IMR-90 (cell line): ENCODE data around the gene ETFA. TPM values are rescaled to one million over a fixed set of nuclear protein-coding genes. Genes with fewer than 3 reads are reported as not detected.

Experiments
- ATAC-seq: fragments of 200-7000 bp; cut with Tn5 transposase; 2 replicates; pipeline ENCODE4 v1.9.1; 2020; ENCODE audit warnings: low read depth, mild to moderate bottlenecking, moderate library complexity
- BruUV-seq: library from RNA; stranded (reverse); fragments of 400-500 nt; replicated peaks from 2 replicates; lab custom pipeline; 2021; lab: Mats Ljungman, UMichigan
- CTCF ChIA-PET: fragments of 300-600 bp; formaldehyde crosslinking; extraction: SDS; loops from one replicate; lab custom pipeline; 2021; ENCODE audit warnings: antibody characterized with exemption; lab: Yijun Ruan, JAX
- POLR2A ChIA-PET: fragments of 300-600 bp; sonication (Branson Sonifier 250); formaldehyde crosslinking; loops from one replicate; lab custom pipeline; 2022; ENCODE audit warnings: antibody characterized with exemption; ENCODE audit not compliant: unreplicated experiment; lab: Charles Lee
- DNase-seq: peaks from one replicate; pipeline ENCODE4 v3.0.0; 2013
- H2AFZ ChIP-seq: replicated peaks from 2 replicates; pipeline ENCODE3; 2013; ENCODE audit warnings: low read length, mild to moderate bottlenecking; ENCODE audit not compliant: poor library complexity
- H2AK5ac ChIP-seq: 2 replicates; pipeline ENCODE4 v1.6.1; 2013; ENCODE audit warnings: low read depth, low read length, inconsistent platforms
- H2AK9ac ChIP-seq: replicated peaks from 2 replicates; pipeline ENCODE3; 2013; ENCODE audit warnings: mild to moderate bottlenecking, low read depth, low read length, moderate library complexity; ENCODE audit not compliant: poor library complexity
- H2BK120ac ChIP-seq: 2 replicates; pipeline ENCODE4 v1.6.1; 2013; ENCODE audit warnings: low read depth, low read length, inconsistent platforms
- H2BK15ac ChIP-seq: 3 replicates; pipeline ENCODE4 v1.6.1; 2013; ENCODE audit warnings: low read depth, low read length, inconsistent platforms
- H2BK20ac ChIP-seq: 2 replicates; pipeline ENCODE4 v1.6.1; 2013; ENCODE audit warnings: low read depth, mild to moderate bottlenecking, inconsistent platforms, low read length, moderate library complexity
- H2BK5ac ChIP-seq: 2 replicates; pipeline ENCODE4 v1.6.1; 2013; ENCODE audit warnings: mild to moderate bottlenecking, low read depth, low read length, inconsistent platforms; ENCODE audit not compliant: poor library complexity, severe bottlenecking
- H3K14ac ChIP-seq: replicated peaks from 2 replicates; pipeline ENCODE4 v1.6.1; 2013; ENCODE audit warnings: low read depth, low read length, inconsistent platforms
- H3K18ac ChIP-seq: 2 replicates; pipeline ENCODE4 v1.6.1; 2013; ENCODE audit warnings: low read depth, low read length, control low read depth
- H3K23ac ChIP-seq: 2 replicates; pipeline ENCODE4 v1.6.1; 2013; ENCODE audit warnings: low read depth, low read length, inconsistent platforms
- H3K27ac ChIP-seq: 2 replicates; pipeline ENCODE4 v1.5.1; 2013; ENCODE audit warnings: mild to moderate bottlenecking, control low read depth, low read length; ENCODE audit not compliant: insufficient read depth
- H3K27me3 ChIP-seq: 2 replicates; pipeline ENCODE4 v1.6.1; 2013; ENCODE audit warnings: low read length; ENCODE audit not compliant: control insufficient read depth, insufficient read depth
- H3K36me3 ChIP-seq: 2 replicates; pipeline ENCODE4 v1.6.1; 2013; ENCODE audit warnings: low read length, mixed read lengths; ENCODE audit not compliant: control insufficient read depth, insufficient read depth
- H3K4ac ChIP-seq: 2 replicates; pipeline ENCODE4 v1.6.1; 2013; ENCODE audit warnings: low read depth, low read length, inconsistent platforms
- H3K4me1 ChIP-seq: 2 replicates; pipeline ENCODE4 v1.6.1; 2013; ENCODE audit warnings: low read length, mixed read lengths; ENCODE audit not compliant: control insufficient read depth, insufficient read depth
- H3K4me2 ChIP-seq: 2 replicates; pipeline ENCODE4 v1.6.1; 2013; ENCODE audit warnings: low read depth, mild to moderate bottlenecking, control low read depth, low read length, moderate library complexity
- H3K4me3 ChIP-seq: 2 replicates; pipeline ENCODE4 v1.5.1; 2013; ENCODE audit warnings: low read depth, mild to moderate bottlenecking, control low read depth, low read length, moderate library complexity; ENCODE audit not compliant: insufficient read depth
- H3K56ac ChIP-seq: 2 replicates; pipeline ENCODE4 v1.6.1; 2013; ENCODE audit warnings: low read length, inconsistent platforms; ENCODE audit not compliant: insufficient read depth; ENCODE audit errors: extremely low read depth
- H3K79me1 ChIP-seq, 2 experiments: 2 replicates each; pipeline ENCODE4 v1.6.1; 2013; ENCODE audit warnings: low read length in 2 of 2, inconsistent platforms in 1 of 2, low read depth in 1 of 2
- H3K9ac ChIP-seq: 2 replicates; pipeline ENCODE4 v1.6.1; 2013; ENCODE audit warnings: low read depth, low read length, control low read depth
- H3K9me1 ChIP-seq: 2 replicates; pipeline ENCODE4 v1.6.1; 2013; ENCODE audit warnings: low read length, inconsistent platforms; ENCODE audit not compliant: insufficient read depth
- H3K9me3 ChIP-seq: 2 replicates; pipeline ENCODE4 v1.6.1; 2013; ENCODE audit warnings: low read length; ENCODE audit not compliant: control insufficient read depth, insufficient read depth
- H4K20me1 ChIP-seq: 2 replicates; pipeline ENCODE4 v1.6.1; 2013; ENCODE audit warnings: low read length, inconsistent platforms; ENCODE audit not compliant: insufficient read depth
- H4K5ac ChIP-seq: 2 replicates; pipeline ENCODE4 v1.6.1; 2013; ENCODE audit warnings: mild to moderate bottlenecking, low read depth, low read length, control low read depth
- H4K8ac ChIP-seq, 2 experiments: 2 replicates each; pipeline ENCODE4 v1.6.1; 2013; ENCODE audit warnings: low read depth in 2 of 2, low read length in 2 of 2, control low read depth in 1 of 2, inconsistent platforms in 1 of 2
- H4K91ac ChIP-seq: 2 replicates; pipeline ENCODE4 v1.6.1; 2013; ENCODE audit warnings: low read depth, low read length, inconsistent platforms; ENCODE audit not compliant: insufficient read depth
- CEBPB ChIP-seq: IDR thresholded peaks from 2 replicates; pipeline ENCODE4 v1.6.1; 2012; ENCODE audit warnings: low read depth, low read length, improper control_type of control experiment
- CHD1 ChIP-seq: IDR thresholded peaks from 2 replicates; pipeline ENCODE4 v1.6.1; 2012; ENCODE audit warnings: low read depth, low read length, improper control_type of control experiment
- MAZ ChIP-seq: IDR thresholded peaks from 2 replicates; pipeline ENCODE4 v1.6.1; 2012; ENCODE audit warnings: low read depth, mild to moderate bottlenecking, low read length, improper control_type of control experiment, moderate library complexity, borderline replicate concordance
- MXI1 ChIP-seq: IDR thresholded peaks from 2 replicates; pipeline ENCODE4 v1.6.1; 2012; ENCODE audit warnings: low read depth, mild to moderate bottlenecking, low read length, moderate library complexity, borderline replicate concordance
- SMC3 ChIP-seq: fragments of 150-350 bp; IDR thresholded peaks from 2 replicates; pipeline ENCODE4 v1.6.1; 2016; ENCODE audit warnings: low read depth, mild to moderate bottlenecking, antibody characterized with exemption, low read length, moderate library complexity
- WGBS, 2 experiments: methylation state at CpG; one replicate each; pipeline versions ENCODE4 v1.1.5 to v1.1.7; 2013; ENCODE audit warnings: missing lambda C conversion rate in 2 of 2; ENCODE audit not compliant: insufficient read length in 1 of 2; ENCODE audit errors: extremely low coverage in 2 of 2; 5-methylcytosine and 5-hydroxymethylcytosine counted together
- dilution Hi-C: fragments of 300-500 bp; cut with HindIII; formaldehyde crosslinking; loops from one replicate; pipeline ENCODE4 v1.14.3; 2018; ENCODE audit warnings: low sequenced_read_pairs; ENCODE audit not compliant: unreplicated experiment
- in situ Hi-C: fragments of 300-500 bp; cut with MboI; formaldehyde crosslinking; loops from 3 replicates; pipeline ENCODE4 v1.14.3; 2019; ENCODE audit warnings: low sequenced_read_pairs, inconsistent platforms, mixed read lengths
- intact Hi-C: fragments of 100-400 bp; cut with micrococcal nuclease; formaldehyde crosslinking; loops from 2 replicates; pipeline ENCODE4 v1.10.0; 2022
- polyA plus RNA-seq, 3 experiments: library from polyadenylated mRNA; depleted of rRNA; stranded (reverse); fragments of >200 nt; gene quantifications; 2 replicates each; pipeline ENCODE4 v1.2.3, GENCODE V29; 2012; ENCODE audit warnings: low replicate concordance in 1 of 3
- total RNA-seq: library from RNA; depleted of rRNA; stranded (reverse); fragments of >200 nt; gene quantifications from 2 replicates; pipeline ENCODE4 v1.2.3, GENCODE V29; 2012
- TF ChIP-seq, protein P1 (sequence below): conservative IDR thresholded peaks from 2 replicates; pipeline ENCODE4 v1.5.1; 2012; ENCODE audit warnings: mild to moderate bottlenecking, low read depth, low read length, improper control_type of control experiment

Gene ETFA
- total and polyA plus RNA-seq, 2 of the 4 experiments (the other 2 are of a cell fraction): 115 to 172 TPM

- dilution Hi-C loops (no loop called here), intact Hi-C loops (no loop called here), in situ Hi-C loops (no loop called here)
- TF ChIP-seq MAZ (no peak), SMC3 (no peak), CHD1 (no peak), CEBPB (no peak), MXI1 (no peak)
- TF ChIP-seq, protein P1, sequence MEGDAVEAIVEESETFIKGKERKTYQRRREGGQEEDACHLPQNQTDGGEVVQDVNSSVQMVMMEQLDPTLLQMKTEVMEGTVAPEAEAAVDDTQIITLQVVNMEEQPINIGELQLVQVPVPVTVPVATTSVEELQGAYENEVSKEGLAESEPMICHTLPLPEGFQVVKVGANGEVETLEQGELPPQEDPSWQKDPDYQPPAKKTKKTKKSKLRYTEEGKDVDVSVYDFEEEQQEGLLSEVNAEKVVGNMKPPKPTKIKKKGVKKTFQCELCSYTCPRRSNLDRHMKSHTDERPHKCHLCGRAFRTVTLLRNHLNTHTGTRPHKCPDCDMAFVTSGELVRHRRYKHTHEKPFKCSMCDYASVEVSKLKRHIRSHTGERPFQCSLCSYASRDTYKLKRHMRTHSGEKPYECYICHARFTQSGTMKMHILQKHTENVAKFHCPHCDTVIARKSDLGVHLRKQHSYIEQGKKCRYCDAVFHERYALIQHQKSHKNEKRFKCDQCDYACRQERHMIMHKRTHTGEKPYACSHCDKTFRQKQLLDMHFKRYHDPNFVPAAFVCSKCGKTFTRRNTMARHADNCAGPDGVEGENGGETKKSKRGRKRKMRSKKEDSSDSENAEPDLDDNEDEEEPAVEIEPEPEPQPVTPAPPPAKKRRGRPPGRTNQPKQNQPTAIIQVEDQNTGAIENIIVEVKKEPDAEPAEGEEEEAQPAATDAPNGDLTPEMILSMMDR: no peak
- ChIA-PET CTCF (no interaction called here), POLR2A (no interaction called here)
- no CpG with 5 or more reads among the region's 5 CpGs for whole genome bisulfite sequencing, 2 experiments
- peaks cover 9% of the 10 kb centered on the region for H3K4me1 ChIP-seq
- H2BK5ac ChIP-seq: no peak overlapping the region
- no peaks in the 10 kb centered on the region; the same call in 1 of the 2 replicates for H3K27me3 ChIP-seq
- H3K27ac ChIP-seq: no peak overlapping the region
- no peak overlapping the region for H4K5ac ChIP-seq
- no peaks in the 10 kb centered on the region for H3K36me3 ChIP-seq
- no peak overlapping the region for H2BK120ac ChIP-seq
- H2BK15ac ChIP-seq: no peak overlapping the region
- no peak overlapping the region for H3K4ac ChIP-seq
- H4K8ac ChIP-seq: no peak overlapping the region
- no peak overlapping the region for H3K18ac ChIP-seq
- no peaks in the 10 kb centered on the region; the same call in 1 of the 2 replicates for H4K20me1 ChIP-seq
- no peak overlapping the region for H2AFZ ChIP-seq
- no peak overlapping the region for H3K23ac ChIP-seq
- H3K4me3 ChIP-seq: no peak overlapping the region
- no peak overlapping the region for H4K91ac ChIP-seq
- no peak overlapping the region for H2AK5ac ChIP-seq
- H3K79me1 ChIP-seq: no peaks in the 10 kb centered on the region
- no peak for ATAC-seq
- H3K14ac ChIP-seq: no peak overlapping the region
- no TSS peak for BruUV-seq
- H3K4me2 ChIP-seq: no peak overlapping the region
- no peak overlapping the region for H3K56ac ChIP-seq
- no peak for DNase-seq
- H2AK9ac ChIP-seq: no peak overlapping the region
- peaks cover 3% of the 10 kb centered on the region for H3K9me1 ChIP-seq
- no peaks in the 10 kb centered on the region for H3K9me3 ChIP-seq
- no peak overlapping the region for H3K9ac ChIP-seq
- H2BK20ac ChIP-seq: no peak overlapping the region
These were observed 136.6 kb downstream of the ETFA start for GRCh38 chr15:76174654-76175053.
